ENCODE data around the gene DCT.
A peak's percentile ranks its signal among the peaks of the same experiment; 100 is the strongest.

DCT gene

DNA sequence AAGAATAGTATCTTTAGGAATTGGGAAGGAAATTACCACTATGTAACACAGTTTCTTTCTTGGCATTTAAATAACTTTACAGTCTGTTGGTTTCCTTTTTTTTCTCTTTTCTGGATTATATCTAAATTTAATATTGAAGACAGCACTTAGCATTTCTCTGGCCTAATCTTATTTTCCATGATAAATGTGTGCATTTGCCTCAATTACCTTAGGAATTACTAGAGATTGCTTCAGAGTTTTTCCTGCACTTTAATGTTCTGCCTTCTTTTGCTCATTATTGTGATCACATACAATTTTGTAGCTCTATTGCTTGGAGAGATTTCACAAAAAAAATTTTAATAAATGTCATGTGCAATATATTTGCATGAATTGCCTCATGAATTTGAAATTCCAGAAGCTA lies 25.1 kb downstream of the DCT start:
- no peak for DNase-seq (ENCODE audit: low read depth in 2 of 2)

- DNase-seq (ENCODE audit: low read depth in 2 of 2): no peak
These were observed 34.7 kb downstream of the DCT start for GRCh38 chr13:94444826-94445225.

GRCh38 chr13:94435604-94436226 lies 43.8 kb downstream of the DCT start:
- no peak for DNase-seq (ENCODE audit: low read depth in 2 of 2)

GRCh38 chr13:94433055-94433961 lies 46.2 kb downstream of the DCT start:
- DNase-seq (ENCODE audit: low read depth in 2 of 2): no peak

DNA sequence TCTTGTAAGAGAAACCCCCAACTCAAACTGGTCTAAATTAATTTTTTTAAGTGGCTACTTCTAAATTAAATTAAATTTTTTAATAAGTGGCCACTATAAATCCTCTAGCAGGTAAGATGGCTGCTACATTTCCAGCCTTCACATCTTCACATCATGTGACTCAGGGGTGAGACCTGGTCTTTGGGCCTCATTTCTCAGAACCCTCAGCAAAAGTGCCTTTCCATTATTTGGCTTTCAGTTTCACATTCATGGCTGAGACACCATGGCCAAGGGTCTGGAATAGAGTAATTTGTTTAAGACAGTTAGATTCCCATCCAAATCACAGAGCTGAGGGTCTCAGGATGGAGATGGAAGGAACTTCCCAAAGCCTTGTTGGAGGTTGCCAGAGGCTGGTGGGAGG lies 47.5 kb downstream of the DCT start:
- DNase-seq (ENCODE audit: low read depth in 2 of 2): no peak

GRCh38 chr13:94431574-94431973 lies 47.9 kb downstream of the DCT start:
- DNase-seq (ENCODE audit: low read depth in 2 of 2): no peak

DNA sequence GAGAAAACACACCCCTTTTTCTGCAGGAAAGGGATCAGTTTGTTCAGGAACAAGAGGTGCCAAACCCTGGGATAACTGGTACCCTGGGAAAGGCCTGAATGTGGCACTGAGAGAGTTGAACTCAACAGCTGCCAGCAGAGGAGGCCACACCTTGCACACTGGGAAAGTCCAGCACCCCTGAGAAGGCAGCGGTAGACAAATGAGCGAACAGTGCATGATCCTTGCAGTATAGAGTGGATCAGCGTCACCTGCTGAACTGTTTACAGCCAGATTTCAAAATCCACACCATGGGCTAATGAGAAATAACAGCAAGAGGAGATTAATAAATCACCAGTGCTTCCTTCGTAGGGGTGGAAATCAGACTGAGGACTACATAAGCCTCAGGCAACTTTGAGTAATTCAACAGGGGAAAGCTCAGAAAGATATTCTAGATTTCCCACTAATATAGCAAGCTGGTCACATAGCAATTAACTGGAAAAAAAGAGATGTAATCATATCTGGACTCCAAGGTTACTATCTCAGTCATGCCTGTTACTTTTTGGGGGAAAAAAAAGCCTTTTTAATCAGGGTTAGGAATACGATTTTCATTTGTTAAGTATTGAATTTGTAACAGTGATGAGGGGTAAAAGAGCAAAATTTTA lies 52.0 kb downstream of the DCT start:
- DNase-seq (ENCODE audit: low read depth in 2 of 2): no peak

DNA sequence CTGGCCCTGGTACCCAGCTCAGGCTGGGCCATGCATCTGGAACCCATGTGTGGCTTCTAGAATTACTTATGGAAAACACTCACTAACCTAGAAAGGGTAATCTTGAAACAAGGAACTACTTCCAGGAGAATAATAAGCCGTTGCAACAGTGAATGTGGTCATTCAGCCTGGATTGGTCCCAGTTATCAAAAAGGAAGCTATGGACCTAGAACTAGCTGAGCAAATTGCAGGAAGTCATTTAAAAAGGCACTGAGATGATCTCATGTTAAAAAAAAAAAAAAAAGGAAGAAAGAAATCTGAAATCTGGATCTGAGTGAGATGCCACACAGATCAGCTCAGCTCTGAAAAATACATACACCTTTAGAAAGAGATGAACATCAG lies 59.6 kb downstream of the DCT start:
- DNase-seq (ENCODE audit: low read depth in 2 of 2): no peak

GRCh38 chr13:94419304-94419924 lies 60.1 kb downstream of the DCT start:
- DNase-seq (ENCODE audit: low read depth in 2 of 2): peak; percentile 14

GRCh38 chr13:94417294-94417693 lies 62.2 kb downstream of the DCT start:
- DNase-seq (ENCODE audit: low read depth in 2 of 2): no peak

GRCh38 chr13:94416454-94417080 lies 62.9 kb downstream of the DCT start:
- DNase-seq (ENCODE audit: low read depth in 2 of 2): no peak

DNA sequence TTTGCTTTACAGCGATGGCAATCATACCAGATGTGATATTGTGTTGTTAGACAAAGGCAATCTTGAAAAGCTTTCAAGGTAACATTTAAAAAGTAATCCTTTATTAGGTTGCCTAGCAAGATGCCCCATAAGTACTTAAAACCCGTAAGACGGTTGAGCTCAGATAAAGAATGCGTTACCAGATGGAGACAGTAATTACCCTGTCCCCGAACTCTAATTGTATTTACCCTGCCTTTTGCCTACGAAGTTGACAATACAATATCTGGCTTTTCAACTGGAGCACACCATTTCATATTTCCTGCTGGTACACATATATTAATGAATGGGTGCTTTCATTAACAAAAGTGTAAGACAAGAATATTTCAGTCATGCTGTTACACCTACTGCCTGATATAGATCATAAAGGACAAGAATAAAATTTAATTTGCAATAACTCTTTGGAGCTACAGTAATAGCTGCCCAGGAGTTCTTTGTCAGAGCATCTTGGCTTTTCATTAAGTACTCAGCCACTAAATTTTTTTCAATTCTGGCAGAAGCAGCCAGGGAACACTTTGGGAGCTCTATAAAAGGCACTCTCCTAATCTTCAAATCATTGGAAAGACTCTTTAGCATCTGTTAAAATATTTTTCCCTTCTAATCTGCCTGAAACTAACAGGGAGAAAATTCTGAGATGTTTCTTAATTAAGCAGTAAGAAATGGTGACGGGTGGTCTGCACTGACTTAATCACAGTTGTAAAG lies 63.8 kb downstream of the DCT start:
- DNase-seq (ENCODE audit: low read depth in 2 of 2): no peak

- no peak for DNase-seq (ENCODE audit: low read depth in 2 of 2)
These were observed 64.8 kb downstream of the DCT start for GRCh38 chr13:94414708-94415107.

- no peak for DNase-seq (ENCODE audit: low read depth in 2 of 2)
These were observed 65.3 kb downstream of the DCT start for GRCh38 chr13:94414141-94414540.

DNA sequence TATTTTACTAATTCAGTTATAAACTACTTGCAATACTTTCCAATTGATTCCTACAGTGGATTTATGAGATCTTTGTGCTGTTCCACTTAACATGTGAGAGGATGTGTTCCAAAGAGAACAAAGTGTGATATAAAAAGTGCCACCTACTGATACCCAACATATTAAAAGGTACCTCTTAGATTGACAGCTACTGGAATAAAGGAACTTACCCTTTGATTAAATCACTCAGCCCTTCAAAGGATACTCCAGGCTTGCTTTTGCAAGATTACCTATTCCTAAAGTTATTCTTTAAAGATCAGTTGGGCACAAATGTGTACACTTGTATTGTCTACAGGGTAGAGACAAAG lies 65.9 kb downstream of the DCT start:
- DNase-seq (ENCODE audit: low read depth in 2 of 2): no peak

DNA sequence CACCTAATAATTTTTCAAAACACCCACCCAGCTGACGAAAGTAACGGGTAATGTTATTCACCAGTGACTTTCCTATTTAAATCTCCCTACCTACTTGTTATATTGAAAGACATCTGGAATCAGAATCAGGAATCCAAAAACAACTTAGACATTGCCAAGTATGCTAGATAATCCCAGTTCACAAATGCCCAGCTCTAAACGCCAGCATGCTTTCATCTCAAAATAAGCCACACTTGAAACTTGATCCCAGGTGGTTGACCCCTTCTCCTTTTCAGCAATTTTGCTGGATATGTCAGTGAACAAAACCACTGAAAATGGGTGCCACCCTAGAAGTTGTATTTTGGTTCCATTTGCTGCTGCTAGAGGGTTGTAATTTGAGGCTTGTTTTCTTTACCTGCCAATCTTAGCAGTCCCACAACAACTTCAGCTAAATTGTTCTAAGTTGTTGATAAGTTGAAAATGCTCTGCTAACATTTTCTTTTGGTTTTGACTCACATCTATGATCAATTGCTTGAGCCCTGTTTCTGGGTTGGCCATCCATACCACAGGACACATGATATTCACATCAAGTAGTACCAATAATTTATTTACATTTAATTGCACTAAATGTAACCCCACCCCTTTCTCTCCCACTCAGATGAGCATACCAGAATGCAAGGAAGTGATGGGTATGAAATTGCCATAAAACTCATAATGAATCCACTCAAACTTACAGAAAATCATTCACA lies 66.4 kb downstream of the DCT start:
- no peak for DNase-seq (ENCODE audit: low read depth in 2 of 2)

DNA sequence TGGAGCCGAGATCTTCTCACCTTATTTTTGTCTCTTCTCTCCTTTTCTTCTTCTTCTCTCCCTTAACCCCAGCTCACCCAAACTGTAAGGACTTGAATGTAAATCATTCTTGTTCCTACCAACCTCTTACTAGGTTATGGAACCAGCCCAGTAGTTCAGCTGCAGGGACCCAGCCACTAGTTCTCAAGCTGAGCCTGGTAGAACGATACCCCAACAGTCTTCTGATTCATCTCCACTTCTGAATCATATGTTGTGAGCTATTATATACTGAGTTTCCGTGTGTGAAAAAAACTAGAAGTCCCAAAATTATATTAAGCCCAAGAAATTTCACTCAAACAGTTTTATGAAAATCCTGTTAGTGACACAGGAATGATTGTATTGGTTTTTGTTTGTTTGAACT lies 67.7 kb downstream of the DCT start:
- no peak for DNase-seq (ENCODE audit: low read depth in 2 of 2)

- DNase-seq (ENCODE audit: low read depth in 2 of 2): no peak
These were observed 71.0 kb downstream of the DCT start for GRCh38 chr13:94408314-94409036.

DNA sequence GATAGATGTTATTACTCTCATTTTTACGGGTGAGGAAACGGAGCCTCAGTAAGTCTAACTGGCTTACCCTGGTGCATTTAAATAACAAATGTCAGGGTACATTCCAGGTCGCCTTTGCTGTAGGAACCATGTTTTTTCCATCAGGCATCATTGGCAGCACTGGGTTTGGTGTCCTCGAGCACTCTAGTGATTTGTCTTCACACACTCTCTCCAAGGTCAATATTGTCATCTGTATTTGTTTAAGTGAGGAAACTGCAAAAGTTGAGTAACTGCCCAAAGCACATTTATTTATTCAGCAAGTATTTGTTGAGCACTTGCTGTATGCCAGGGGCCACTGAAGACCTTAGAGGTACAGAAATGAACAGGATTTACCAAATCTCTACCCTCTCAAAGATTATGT lies 78.6 kb downstream of the DCT start:
- DNase-seq (ENCODE audit: low read depth in 2 of 2): no peak

GRCh38 chr13:94399812-94400211 lies 79.7 kb downstream of the DCT start:
- no peak for DNase-seq (ENCODE audit: low read depth in 2 of 2)
